Measurements from ENCODE around the gene GSDMA. TPM values are rescaled to one million over a fixed set of nuclear protein-coding genes. Genes with fewer than 3 reads are reported as not detected.

The GSDMA gene
- total RNA-seq, 1 donor from 2014 or later, result not detected

DNA sequence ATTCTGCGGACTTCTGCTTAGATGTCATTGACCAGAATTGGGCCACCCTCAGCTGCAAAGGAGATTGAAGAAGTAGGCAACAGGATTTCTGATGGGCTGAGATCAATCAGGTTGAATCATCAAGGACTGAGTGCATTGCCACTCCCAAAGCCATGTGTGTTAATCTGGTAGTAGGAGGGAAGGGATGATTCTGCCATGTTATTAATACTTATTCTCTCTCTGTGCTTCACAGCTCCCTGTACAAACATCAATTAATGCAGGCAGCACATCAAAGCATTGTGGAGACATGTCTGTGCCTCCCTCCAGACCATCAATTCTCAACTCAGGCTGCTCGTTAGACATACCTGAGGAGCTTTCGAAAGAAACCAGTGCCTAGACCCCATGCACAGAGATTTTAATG, 23.7 kb upstream of the GSDMA start:
- H3K79me2 ChIP-seq (ENCODE audit: insufficient read depth, low read length), result no peaks in the 10 kb centered on the region
- no peak overlapping the region for H3K4me3 Mint-ChIP-seq (ENCODE audit: unreplicated experiment)
- no peaks in the 10 kb centered on the region for H3K36me3 ChIP-seq (ENCODE audit: insufficient read depth, low read length)
- no peaks in the 10 kb centered on the region for H3K9me3 ChIP-seq (ENCODE audit: insufficient read depth, low read depth, low read length)
- no peak overlapping the region for H3K27ac Mint-ChIP-seq (ENCODE audit: unreplicated experiment)
- H3K9ac ChIP-seq (ENCODE audit: low read length), result peak overlapping the region; percentile 85
- H4K20me1 ChIP-seq (ENCODE audit: insufficient read depth, low read length), result no peaks in the 10 kb centered on the region
- no peaks in the 10 kb centered on the region for H3K27me3 ChIP-seq (ENCODE audit: insufficient read depth, low read length)
- peak overlapping the region; percentile 83 for H3K4me2 ChIP-seq (ENCODE audit: low read length)
- DNase-seq (ENCODE audit: low read depth), result no peak
- H3K27ac ChIP-seq (ENCODE audit: low read depth, low read length), result peak overlapping the region; percentile 95
- H3K36me3 Mint-ChIP-seq (ENCODE audit: low read depth, unreplicated experiment), result peaks cover 1% of the 10 kb centered on the region
- no peaks in the 10 kb centered on the region for H3K9me3 Mint-ChIP-seq (ENCODE audit: unreplicated experiment)
- peaks cover 13% of the 10 kb centered on the region for H3K27me3 Mint-ChIP-seq (ENCODE audit: low read depth, unreplicated experiment)
- H3K4me1 ChIP-seq (ENCODE audit: insufficient read depth, low read length), result peaks cover 19% of the 10 kb centered on the region
- no peak overlapping the region for H3K4me3 ChIP-seq (ENCODE audit: insufficient read depth, low read depth, low read length)
- no peak overlapping the region for H2AFZ ChIP-seq (ENCODE audit: low read depth, low read length)
- no peak for TF ChIP-seq EZH2 (IDR thresholded peaks at IDR 0.05; ENCODE audit: insufficient read depth, low read length)
- TF ChIP-seq, protein P1, sequence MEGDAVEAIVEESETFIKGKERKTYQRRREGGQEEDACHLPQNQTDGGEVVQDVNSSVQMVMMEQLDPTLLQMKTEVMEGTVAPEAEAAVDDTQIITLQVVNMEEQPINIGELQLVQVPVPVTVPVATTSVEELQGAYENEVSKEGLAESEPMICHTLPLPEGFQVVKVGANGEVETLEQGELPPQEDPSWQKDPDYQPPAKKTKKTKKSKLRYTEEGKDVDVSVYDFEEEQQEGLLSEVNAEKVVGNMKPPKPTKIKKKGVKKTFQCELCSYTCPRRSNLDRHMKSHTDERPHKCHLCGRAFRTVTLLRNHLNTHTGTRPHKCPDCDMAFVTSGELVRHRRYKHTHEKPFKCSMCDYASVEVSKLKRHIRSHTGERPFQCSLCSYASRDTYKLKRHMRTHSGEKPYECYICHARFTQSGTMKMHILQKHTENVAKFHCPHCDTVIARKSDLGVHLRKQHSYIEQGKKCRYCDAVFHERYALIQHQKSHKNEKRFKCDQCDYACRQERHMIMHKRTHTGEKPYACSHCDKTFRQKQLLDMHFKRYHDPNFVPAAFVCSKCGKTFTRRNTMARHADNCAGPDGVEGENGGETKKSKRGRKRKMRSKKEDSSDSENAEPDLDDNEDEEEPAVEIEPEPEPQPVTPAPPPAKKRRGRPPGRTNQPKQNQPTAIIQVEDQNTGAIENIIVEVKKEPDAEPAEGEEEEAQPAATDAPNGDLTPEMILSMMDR (IDR thresholded peaks at IDR 0.05; ENCODE audit: insufficient read depth, low read depth, low read length), result no peak
- H3K4me1 Mint-ChIP-seq (ENCODE audit: low read depth, unreplicated experiment), result peaks cover 17% of the 10 kb centered on the region
- no peak for FAIRE-seq

DNA sequence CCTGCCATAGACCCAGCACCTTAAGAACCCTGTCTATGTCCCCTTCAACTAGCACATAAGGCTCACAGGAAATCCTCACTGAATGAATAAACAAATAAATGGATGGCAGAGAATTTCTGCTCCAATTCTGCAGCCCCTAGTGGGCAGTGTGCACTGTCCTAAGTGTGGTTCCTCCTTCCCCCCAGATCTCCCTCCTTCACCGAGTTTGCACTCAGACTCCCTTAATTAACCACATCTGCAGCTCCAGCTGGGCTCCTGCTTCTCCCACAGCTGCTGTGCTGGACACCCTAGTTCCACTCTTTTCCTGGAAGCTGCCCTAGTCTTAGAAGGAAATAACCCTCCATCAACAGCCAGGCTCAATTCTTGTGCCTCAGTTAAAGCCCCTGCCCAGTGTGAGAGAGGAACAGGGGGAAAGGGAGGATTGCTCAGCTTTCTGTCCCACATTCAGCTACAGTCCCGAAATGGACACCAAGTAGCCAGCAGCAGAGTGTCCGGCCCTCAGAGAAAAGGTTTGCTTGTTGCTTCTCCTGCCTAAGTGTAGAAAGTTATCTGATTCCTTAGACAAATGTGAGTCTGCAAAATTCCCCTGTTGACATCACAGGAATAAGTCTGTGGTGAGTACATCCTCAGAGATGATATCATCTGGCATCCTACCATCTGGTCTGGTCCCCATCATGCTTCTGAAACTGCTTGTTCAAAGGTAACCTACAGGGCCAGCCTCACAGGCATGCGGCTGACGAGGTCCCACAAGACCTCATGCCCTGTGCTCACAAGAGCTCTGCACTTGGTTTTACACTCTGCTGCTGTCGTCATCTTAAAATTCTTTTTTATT, 23.0 kb upstream of the GSDMA start:
- Histone ChIP-seq H3K9ac (ENCODE audit: low read length) (peak overlapping the region; percentile 85), H3K4me2 (ENCODE audit: low read length) (peak overlapping the region; percentile 83), H3K27me3 (ENCODE audit: insufficient read depth, low read length) (no peaks in the 10 kb centered on the region), H3K27ac (ENCODE audit: low read depth, low read length) (peak overlapping the region; percentile 95), H3K4me3 (ENCODE audit: insufficient read depth, low read depth, low read length) (peak overlapping the region; percentile 40), H3K79me2 (ENCODE audit: insufficient read depth, low read length) (no peaks in the 10 kb centered on the region), H3K4me1 (ENCODE audit: insufficient read depth, low read length) (peaks cover 19% of the 10 kb centered on the region), H3K36me3 (ENCODE audit: insufficient read depth, low read length) (no peaks in the 10 kb centered on the region), H4K20me1 (ENCODE audit: insufficient read depth, low read length) (no peaks in the 10 kb centered on the region), H2AFZ (ENCODE audit: low read depth, low read length) (peak overlapping the region; percentile 61), H3K9me3 (ENCODE audit: insufficient read depth, low read depth, low read length) (no peaks in the 10 kb centered on the region)
- H3K27me3 Mint-ChIP-seq (ENCODE audit: low read depth, unreplicated experiment), result peaks cover 17% of the 10 kb centered on the region
- H3K27ac Mint-ChIP-seq (ENCODE audit: unreplicated experiment), result peak overlapping the region; percentile 91
- TF ChIP-seq, protein P1 (IDR thresholded peaks at IDR 0.05; ENCODE audit: insufficient read depth, low read depth, low read length), result peak; percentile 68
- no peak for TF ChIP-seq EZH2 (IDR thresholded peaks at IDR 0.05; ENCODE audit: insufficient read depth, low read length)
- FAIRE-seq, result peak; percentile 97
- H3K9me3 Mint-ChIP-seq (ENCODE audit: unreplicated experiment), result no peaks in the 10 kb centered on the region
- peaks cover 15% of the 10 kb centered on the region for H3K4me1 Mint-ChIP-seq (ENCODE audit: low read depth, unreplicated experiment)
- peak overlapping the region; percentile 34 for H3K4me3 Mint-ChIP-seq (ENCODE audit: unreplicated experiment)
- peak; percentile 94 for DNase-seq (ENCODE audit: low read depth)
- peaks cover 1% of the 10 kb centered on the region for H3K36me3 Mint-ChIP-seq (ENCODE audit: low read depth, unreplicated experiment)

Measured in astrocyte (in vitro differentiated cells and primary cell).